ENCODE data around the gene PRSS21. TPM values are rescaled to one million over a fixed set of nuclear protein-coding genes. Genes with fewer than 3 reads are reported as not detected.
A peak's percentile ranks its signal among the peaks of the same experiment; 100 is the strongest.

Gene PRSS21
- total RNA-seq, 1 donor from 2014 or later: not detected

DNA sequence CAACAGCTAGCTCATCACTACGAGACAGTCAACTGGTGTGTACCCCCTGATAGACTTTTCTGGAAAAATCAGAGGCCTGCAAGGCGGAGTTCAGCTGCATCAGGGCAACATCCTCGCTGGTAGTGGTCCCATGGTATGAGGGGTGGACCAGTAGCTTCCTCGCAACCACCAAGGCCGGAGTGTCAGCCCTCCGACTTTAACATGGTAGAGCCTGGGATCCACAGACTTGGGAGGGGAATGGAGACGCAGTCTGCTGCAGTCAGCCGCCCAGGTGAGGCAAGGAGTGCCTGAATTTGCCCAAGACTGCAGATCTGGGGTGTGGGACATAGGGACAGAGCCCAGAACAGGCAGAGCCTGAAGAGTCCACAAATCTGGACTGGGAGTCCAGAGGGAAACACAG lies 26.5 kb downstream of the PRSS21 start:
- DNase-seq (ENCODE audit: low spot score, unreplicated experiment): no peak
- TF ChIP-seq, protein P1, sequence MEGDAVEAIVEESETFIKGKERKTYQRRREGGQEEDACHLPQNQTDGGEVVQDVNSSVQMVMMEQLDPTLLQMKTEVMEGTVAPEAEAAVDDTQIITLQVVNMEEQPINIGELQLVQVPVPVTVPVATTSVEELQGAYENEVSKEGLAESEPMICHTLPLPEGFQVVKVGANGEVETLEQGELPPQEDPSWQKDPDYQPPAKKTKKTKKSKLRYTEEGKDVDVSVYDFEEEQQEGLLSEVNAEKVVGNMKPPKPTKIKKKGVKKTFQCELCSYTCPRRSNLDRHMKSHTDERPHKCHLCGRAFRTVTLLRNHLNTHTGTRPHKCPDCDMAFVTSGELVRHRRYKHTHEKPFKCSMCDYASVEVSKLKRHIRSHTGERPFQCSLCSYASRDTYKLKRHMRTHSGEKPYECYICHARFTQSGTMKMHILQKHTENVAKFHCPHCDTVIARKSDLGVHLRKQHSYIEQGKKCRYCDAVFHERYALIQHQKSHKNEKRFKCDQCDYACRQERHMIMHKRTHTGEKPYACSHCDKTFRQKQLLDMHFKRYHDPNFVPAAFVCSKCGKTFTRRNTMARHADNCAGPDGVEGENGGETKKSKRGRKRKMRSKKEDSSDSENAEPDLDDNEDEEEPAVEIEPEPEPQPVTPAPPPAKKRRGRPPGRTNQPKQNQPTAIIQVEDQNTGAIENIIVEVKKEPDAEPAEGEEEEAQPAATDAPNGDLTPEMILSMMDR (IDR thresholded peaks at IDR 0.05; ENCODE audit: unreplicated experiment): no peak
- Mint-ChIP-seq H3K4me1 (ENCODE audit: low read depth) (peaks cover 8% of the 10 kb centered on the region), H3K36me3 (ENCODE audit: insufficient read depth) (no peaks in the 10 kb centered on the region), H3K27me3 (peaks cover 3% of the 10 kb centered on the region), H3K4me3 (ENCODE audit: low read depth) (no peak overlapping the region), H3K9me3 (ENCODE audit: low read depth) (no peaks in the 10 kb centered on the region), H3K27ac (no peak overlapping the region)

DNA sequence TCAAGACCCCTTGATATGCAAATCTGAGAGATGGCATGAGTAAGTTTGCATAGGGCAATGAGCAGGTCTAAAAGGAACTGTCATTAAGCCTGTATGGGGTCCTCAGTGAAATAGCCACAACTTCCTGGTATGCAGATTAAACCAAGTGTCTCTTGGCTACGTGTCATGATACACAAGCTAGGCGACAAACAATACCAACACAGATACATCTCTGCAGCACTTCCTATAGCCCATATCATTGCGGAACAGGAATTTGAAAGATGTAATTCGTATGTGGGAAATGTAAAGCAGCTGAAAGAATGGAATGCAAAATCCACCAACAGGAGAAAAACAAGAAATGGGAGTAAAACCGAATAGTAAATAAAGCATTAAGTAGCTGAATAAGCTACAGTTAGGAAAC lies 28.1 kb downstream of the PRSS21 start:
- Mint-ChIP-seq H3K9me3 (ENCODE audit: low read depth) (no peaks in the 10 kb centered on the region), H3K27ac (no peak overlapping the region), H3K36me3 (ENCODE audit: insufficient read depth) (no peaks in the 10 kb centered on the region), H3K4me1 (ENCODE audit: low read depth) (peaks cover 8% of the 10 kb centered on the region), H3K4me3 (ENCODE audit: low read depth) (no peak overlapping the region), H3K27me3 (peaks cover 8% of the 10 kb centered on the region)
- DNase-seq (ENCODE audit: low spot score, unreplicated experiment): no peak
- TF ChIP-seq, protein P1 (IDR thresholded peaks at IDR 0.05; ENCODE audit: unreplicated experiment): no peak

DNA sequence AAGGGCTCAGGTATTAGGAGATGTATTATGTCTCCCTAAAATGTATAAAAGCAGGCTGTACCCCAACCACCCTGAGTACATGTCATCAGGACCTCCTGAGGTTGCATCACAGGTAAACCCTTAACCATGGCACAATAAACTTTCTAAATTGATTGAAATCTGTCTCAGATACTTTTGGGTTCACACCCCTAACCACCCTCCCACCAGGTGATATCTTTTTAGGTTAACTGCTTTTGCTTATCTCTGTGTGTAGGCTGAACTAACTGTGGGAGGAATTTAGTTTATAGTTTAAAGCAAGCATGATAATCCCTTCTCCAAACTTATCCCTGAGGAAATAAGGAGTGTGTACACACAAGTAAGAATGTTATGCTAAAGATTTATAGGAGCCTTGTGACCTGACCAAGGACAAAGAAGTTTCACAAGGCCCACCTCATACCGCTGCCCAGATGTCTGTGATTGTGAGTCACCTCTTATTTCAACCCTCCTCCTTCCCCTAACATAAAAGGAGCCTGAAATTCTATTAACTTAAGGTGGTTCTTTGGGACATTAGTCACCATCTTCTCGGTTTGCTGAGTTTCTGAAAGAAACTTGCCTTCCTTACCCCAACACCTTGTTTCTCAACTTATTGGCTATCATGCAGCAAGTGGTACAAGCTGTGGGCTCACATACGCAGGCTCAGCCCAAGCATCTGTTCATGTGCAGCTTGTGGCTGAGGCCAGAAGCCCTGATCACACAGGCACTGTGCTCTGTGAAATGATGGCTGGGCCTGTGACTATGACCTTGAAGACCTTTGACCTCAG lies 29.7 kb downstream of the PRSS21 start:
- no peak for DNase-seq (ENCODE audit: low spot score, unreplicated experiment)
- H3K36me3 Mint-ChIP-seq (ENCODE audit: insufficient read depth): no peaks in the 10 kb centered on the region
- H3K4me1 Mint-ChIP-seq (ENCODE audit: low read depth): peaks cover 8% of the 10 kb centered on the region
- peak overlapping the region; percentile 78 for H3K27ac Mint-ChIP-seq
- no peak overlapping the region for H3K4me3 Mint-ChIP-seq (ENCODE audit: low read depth)
- TF ChIP-seq, protein P1 (IDR thresholded peaks at IDR 0.05; ENCODE audit: unreplicated experiment): no peak
- H3K9me3 Mint-ChIP-seq (ENCODE audit: low read depth): no peaks in the 10 kb centered on the region
- peaks cover 8% of the 10 kb centered on the region for H3K27me3 Mint-ChIP-seq

DNA sequence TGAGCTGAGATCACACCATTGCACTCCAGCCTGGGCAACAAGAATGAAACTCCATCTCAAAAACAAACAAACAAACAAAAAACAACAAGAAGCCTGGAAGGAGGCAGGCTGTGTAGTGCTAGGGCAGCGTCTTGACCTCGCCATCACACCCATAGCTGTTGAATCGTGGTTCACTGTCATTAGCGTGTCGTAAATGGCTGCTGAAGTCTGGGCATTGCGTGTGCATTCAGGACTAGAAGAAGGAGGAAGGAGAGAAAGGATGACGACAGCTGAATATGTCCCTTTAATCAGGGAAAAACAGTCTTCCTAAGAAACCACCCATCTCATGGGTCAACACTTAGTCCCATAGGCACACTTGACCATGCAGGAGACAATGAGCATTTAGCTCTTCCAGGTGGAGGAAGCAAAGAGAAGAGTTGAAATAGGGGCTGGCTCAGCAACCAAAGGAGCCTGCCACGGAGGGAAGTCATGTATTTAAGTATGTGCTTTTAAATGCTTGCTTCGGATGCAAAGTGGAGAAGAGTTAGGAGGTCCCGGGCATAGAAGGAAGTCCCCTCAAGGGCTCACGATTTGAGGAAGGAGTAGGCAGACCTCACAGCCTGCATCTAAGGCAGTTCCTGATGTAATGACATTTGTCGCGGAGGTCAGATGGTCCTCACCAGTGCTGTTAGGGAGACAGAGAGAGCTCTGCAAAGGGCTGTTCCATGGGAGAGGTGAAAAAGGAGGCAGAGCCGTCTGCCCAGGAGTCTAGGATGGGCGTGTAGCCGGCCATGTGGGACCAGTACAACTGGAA lies 32.1 kb downstream of the PRSS21 start:
- Mint-ChIP-seq H3K9me3 (ENCODE audit: low read depth) (peaks cover under 1% of the 10 kb centered on the region), H3K4me1 (ENCODE audit: low read depth) (peaks cover 8% of the 10 kb centered on the region), H3K36me3 (ENCODE audit: insufficient read depth) (peaks cover 3% of the 10 kb centered on the region), H3K27ac (no peak overlapping the region), H3K27me3 (peaks cover 6% of the 10 kb centered on the region), H3K4me3 (ENCODE audit: low read depth) (no peak overlapping the region)
- DNase-seq (ENCODE audit: low spot score, unreplicated experiment): no peak
- TF ChIP-seq, protein P1 (IDR thresholded peaks at IDR 0.05; ENCODE audit: unreplicated experiment): no peak

DNA sequence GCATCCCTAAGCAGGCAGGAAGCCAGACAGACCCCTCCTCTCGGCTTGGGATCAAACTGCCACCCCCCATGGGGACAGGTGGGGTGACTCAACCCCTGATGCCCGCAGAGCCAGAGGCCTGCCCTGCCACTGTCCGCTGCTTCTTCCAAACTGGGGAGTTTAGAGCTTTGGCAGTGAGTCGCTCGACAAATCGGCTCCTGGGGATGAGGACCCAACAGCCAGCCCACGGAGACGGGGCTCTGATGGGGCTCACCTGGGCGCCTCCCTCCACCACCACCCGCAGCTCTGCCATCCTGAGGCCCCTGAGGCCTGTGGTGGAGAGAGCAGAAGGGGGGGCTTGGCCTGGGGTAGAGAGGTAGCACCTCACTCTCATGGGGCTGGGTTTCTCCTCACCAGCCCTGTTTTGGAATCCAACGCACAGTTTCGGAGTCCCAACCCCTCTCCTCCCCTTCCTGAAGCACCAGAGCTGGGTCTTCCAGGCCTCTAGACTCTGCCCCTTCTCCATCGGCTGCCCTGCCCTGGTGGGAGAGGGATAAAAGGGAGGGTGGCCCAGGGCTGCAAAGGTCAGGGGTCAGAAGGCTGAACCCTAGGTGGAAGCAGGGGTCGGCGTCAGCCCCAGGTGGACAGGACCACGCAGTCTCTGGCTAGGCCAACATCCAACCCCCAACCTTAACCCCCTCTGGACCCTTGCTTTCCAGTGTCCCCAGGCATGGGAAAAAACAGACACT lies 35.1 kb downstream of the PRSS21 start:
- peaks cover 7% of the 10 kb centered on the region for H3K9me3 Mint-ChIP-seq (ENCODE audit: low read depth)

More for the DNA sequence above, 35.1 kb downstream of the PRSS21 start:
- DNase-seq (ENCODE audit: low spot score, unreplicated experiment): no peak
- peaks cover 11% of the 10 kb centered on the region for H3K36me3 Mint-ChIP-seq (ENCODE audit: insufficient read depth)
- peaks cover 6% of the 10 kb centered on the region for H3K27me3 Mint-ChIP-seq
- H3K27ac Mint-ChIP-seq: no peak overlapping the region
- TF ChIP-seq, protein P1 (IDR thresholded peaks at IDR 0.05; ENCODE audit: unreplicated experiment): no peak
- H3K4me1 Mint-ChIP-seq (ENCODE audit: low read depth): peaks cover under 1% of the 10 kb centered on the region
- no peak overlapping the region for H3K4me3 Mint-ChIP-seq (ENCODE audit: low read depth)
